ENCODE results near the gene TRNP1.

TRNP1 gene

GRCh38 chr1:27031235-27032118 is 38.0 kb downstream of the TRNP1 start:
- DNase-seq = peak; percentile 44

- no peak for DNase-seq
These were observed 38.6 kb downstream of the TRNP1 start for GRCh38 chr1:27032119-27032461.

DNA sequence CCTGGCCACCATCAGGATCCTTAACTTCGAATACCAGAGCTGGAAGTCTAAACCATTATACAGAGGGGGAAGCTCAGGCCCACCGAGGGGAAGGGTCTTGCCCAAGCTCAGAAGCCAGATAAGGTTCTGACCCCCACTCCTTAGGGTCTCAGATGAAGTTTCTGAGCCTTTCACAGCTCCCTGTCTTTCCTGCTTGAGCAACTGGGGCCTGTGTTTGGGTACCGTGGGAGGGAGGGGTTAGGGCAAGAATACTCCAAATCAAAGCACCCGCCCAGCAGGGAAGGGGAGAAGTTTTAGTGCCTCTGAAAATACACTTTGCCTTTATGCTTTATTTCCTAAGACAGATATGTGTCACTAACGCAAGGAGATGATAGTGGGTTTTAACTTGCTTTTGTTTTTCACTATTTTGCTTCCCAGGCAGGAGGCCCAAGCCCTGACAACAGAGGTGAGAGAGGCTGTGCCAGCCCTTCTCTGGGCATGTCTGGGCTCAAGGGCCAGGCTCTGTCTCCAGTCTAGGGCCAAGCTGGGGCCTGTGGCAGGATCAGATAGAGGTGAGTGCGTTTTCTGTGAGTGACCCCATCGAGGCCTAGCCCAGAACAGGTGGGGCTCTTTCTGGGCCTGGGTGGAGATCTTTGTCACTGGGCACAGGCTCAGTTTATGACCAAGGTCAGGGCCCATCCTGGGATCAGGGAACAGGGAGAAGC is 39.7 kb downstream of the TRNP1 start:
- DNase-seq = no peak

- DNase-seq = no peak
These were observed 41.9 kb downstream of the TRNP1 start for GRCh38 chr1:27035344-27035743.

GRCh38 chr1:27036718-27037117 is 43.2 kb downstream of the TRNP1 start:
- no peak for DNase-seq

- no peak for DNase-seq
These were observed 44.0 kb downstream of the TRNP1 start for GRCh38 chr1:27037518-27037917.

- no peak for DNase-seq
These were observed 44.5 kb downstream of the TRNP1 start for GRCh38 chr1:27038020-27038419.

GRCh38 chr1:27042670-27043069 is 49.2 kb downstream of the TRNP1 start:
- no peak for DNase-seq

DNA sequence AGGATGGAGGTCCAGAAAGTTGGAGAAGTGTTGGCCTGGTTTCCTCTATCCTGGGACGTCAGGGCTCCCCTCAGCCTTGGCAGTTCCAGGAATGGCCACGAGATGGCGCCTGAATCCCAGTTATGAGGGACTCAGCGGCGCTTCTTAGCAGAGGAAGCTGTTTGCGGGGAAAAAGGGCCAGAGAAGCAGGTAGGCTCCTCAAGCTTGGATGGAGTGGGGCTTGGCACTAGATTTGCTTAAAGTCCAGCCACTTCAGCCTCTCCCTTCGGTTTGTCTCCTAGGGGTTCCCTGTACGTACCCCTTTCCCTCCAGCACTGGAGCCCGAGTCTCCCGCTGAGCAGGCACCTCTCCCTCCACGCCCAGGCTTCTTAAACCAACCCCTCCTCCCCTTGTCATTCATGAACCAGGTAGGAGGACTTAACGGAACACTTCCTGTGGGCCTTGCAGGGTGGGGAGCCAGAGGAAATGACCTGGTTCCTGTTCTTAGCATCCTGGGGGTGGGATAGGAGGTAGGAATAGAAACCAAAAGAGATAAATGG is 51.2 kb downstream of the TRNP1 start:
- peak; percentile 80 for DNase-seq

GRCh38 chr1:27045973-27046558 is 52.6 kb downstream of the TRNP1 start:
- DNase-seq = peak; percentile 53

GRCh38 chr1:27047914-27048313 is 54.4 kb downstream of the TRNP1 start:
- no peak for DNase-seq

- DNase-seq = no peak
These were observed 55.6 kb downstream of the TRNP1 start for GRCh38 chr1:27049100-27049499.

- no peak for DNase-seq
These were observed 56.1 kb downstream of the TRNP1 start for GRCh38 chr1:27049607-27050006.
